Naive thymus-derived CD4-positive, alpha-beta T cell (primary cell): ENCODE results near the gene GABRR1. TPM values are rescaled to one million over a fixed set of nuclear protein-coding genes. Genes with fewer than 3 reads are reported as not detected.
A peak's percentile ranks its signal among the peaks of the same experiment; 100 is the strongest.

Source experiments
- ATAC-seq: fragments of 150-1000 bp; cut with Tn5 transposase; 2 replicates; pipeline ENCODE4 v1.10.0; 2021; ENCODE audit warnings: mild to moderate bottlenecking, moderate library complexity
- CTCF ChIA-PET: fragments of 350-600 bp; sonication (Branson Sonifier 250); formaldehyde crosslinking; loops from one replicate; lab custom pipeline; 2021; ENCODE audit warnings: antibody characterized with exemption; lab: Charles Lee
- POLR2A ChIA-PET: fragments of 350-600 bp; sonication (Branson Sonifier 250); formaldehyde crosslinking; loops from one replicate; lab custom pipeline; 2021; ENCODE audit warnings: antibody characterized with exemption, inconsistent platforms; lab: Charles Lee
- DNase-seq, 9 donors: peaks; one replicate each; pipeline versions ENCODE4 v3.0.0 to v3.0.0-alpha.2; 2020 to 2022; ENCODE audit warnings: mixed read lengths in 1 of 9
- H3K27ac ChIP-seq: one replicate; pipeline ENCODE4 v1.7.0; 2013; ENCODE audit warnings: mild to moderate bottlenecking, low read depth, low read length, moderate library complexity
- H3K27me3 ChIP-seq, 2 donors: one replicate each; pipeline ENCODE4 v1.7.0; 2013; ENCODE audit warnings: low read length in 2 of 2, mild to moderate bottlenecking in 2 of 2, moderate library complexity in 2 of 2; ENCODE audit not compliant: control insufficient read depth in 2 of 2, insufficient read depth in 2 of 2
- H3K36me3 ChIP-seq, 3 experiments: 1 replicate in 2 of 3; 2 replicates in 1 of 3; pipeline ENCODE4 v1.7.0; 2013; ENCODE audit warnings: low read length in 3 of 3, mild to moderate bottlenecking in 3 of 3, moderate library complexity in 1 of 3; ENCODE audit not compliant: insufficient read depth in 3 of 3, control insufficient read depth in 2 of 3
- H3K4me1 ChIP-seq, 2 donors: one replicate each; pipeline ENCODE4 v1.7.0; 2013; ENCODE audit warnings: low read length in 2 of 2, mild to moderate bottlenecking in 2 of 2, moderate library complexity in 1 of 2; ENCODE audit not compliant: control insufficient read depth in 2 of 2, insufficient read depth in 2 of 2
- H3K4me3 ChIP-seq: 2 replicates; pipeline ENCODE4 v1.7.0; 2013; ENCODE audit warnings: mild to moderate bottlenecking, low read length
- H3K9me3 ChIP-seq, 3 experiments: 1 replicate in 2 of 3; 2 replicates in 1 of 3; pipeline ENCODE4 v1.7.0; 2013; ENCODE audit warnings: low read length in 3 of 3; ENCODE audit not compliant: control insufficient read depth in 2 of 3
- H3K27ac Mint-ChIP-seq, 9 donors: one replicate each; pipeline ENCODE4 v1.8.0; 2020 to 2022; ENCODE audit warnings: mixed read lengths in 9 of 9, mild to moderate bottlenecking in 8 of 9, moderate library complexity in 5 of 9, inconsistent platforms in 2 of 9
- H3K27me3 Mint-ChIP-seq, 5 donors: one replicate each; pipeline ENCODE4 v1.8.0; 2021 to 2022; ENCODE audit warnings: mixed read lengths in 5 of 5, mild to moderate bottlenecking in 1 of 5
- H3K36me3 Mint-ChIP-seq, 5 donors: one replicate each; pipeline ENCODE4 v1.8.0; 2020 to 2022; ENCODE audit warnings: mixed read lengths in 5 of 5, mild to moderate bottlenecking in 3 of 5, inconsistent platforms in 1 of 5
- H3K4me1 Mint-ChIP-seq, 7 donors: one replicate each; pipeline ENCODE4 v1.8.0; 2020 to 2022; ENCODE audit warnings: mixed read lengths in 7 of 7, mild to moderate bottlenecking in 3 of 7, inconsistent platforms in 1 of 7
- H3K4me3 Mint-ChIP-seq, 10 donors: one replicate each; pipeline ENCODE4 v1.8.0; 2020 to 2022; ENCODE audit warnings: mild to moderate bottlenecking in 10 of 10, mixed read lengths in 10 of 10, moderate library complexity in 6 of 10, inconsistent platforms in 2 of 10
- H3K9me3 Mint-ChIP-seq, 11 donors: one replicate each; pipeline ENCODE4 v1.8.0; 2020 to 2022; ENCODE audit warnings: mixed read lengths in 11 of 11, mild to moderate bottlenecking in 4 of 11, inconsistent platforms in 1 of 11, moderate library complexity in 1 of 11
- intact Hi-C, 2 donors: fragments of 100-400 bp; cut with micrococcal nuclease; formaldehyde crosslinking; loops; one replicate each; pipeline ENCODE4 v1.15.1; 2023
- polyA plus RNA-seq, 2 donors: library from polyadenylated mRNA; unstranded; fragments of 300-500 nt; fragmentation: Illumina TruSeq; gene quantifications; one replicate each; pipeline ENCODE4 v1.2.3, GENCODE V29; 2021
- total RNA-seq, 6 experiments: library from RNA in 5 of 6; stranded (reverse) in 5 of 6; gene quantifications; 1 replicate in 5 of 6; 2 replicates in 1 of 6; pipeline ENCODE4 v1.2.3 and lab custom pipeline; 2021 to 2026

GABRR1 gene
- total and polyA plus RNA-seq, 7 experiments from 2014 or later: not detected

DNA sequence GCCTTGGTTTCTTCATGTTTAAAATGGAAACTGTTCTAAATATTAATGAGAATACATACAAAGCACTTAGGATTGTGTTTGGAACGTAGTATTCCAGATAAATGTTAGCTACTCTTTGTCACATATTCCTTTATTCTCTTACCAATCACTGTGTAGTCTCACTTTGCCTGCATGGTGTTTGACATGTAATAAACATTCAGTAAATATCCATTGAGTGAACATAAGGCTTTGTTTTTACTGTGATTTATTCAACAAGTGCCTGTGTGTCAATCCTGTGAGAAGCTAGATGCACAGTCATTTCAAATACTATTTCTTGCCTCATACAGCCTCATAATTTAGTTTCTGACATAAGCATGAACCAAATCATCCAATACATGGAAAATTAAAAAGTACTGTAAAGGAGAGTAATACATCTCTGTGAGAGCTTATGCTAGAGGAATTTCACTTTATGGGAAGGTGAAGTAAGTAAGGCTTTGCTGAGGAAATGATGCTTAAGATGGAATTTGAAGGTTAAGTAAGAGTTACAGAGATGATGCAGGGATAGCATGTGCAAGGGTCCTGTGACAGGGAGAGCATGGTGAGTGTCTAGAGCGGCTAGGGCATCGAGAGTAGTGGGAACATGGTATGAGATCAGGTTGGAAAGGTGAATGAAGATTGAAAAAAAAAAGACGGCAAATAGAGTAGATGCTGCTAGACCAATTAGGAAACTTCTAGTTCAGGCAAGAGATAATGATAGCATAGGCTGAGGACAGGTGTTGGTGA lies 56.6 kb downstream of the GABRR1 start:
- H3K4me1 Mint-ChIP-seq: no peaks in the 10 kb centered on the region
- no peak for ATAC-seq
- no peaks in the 10 kb centered on the region for H3K9me3 ChIP-seq
- no peaks in the 10 kb centered on the region for H3K27me3 ChIP-seq
- no peaks in the 10 kb centered on the region for H3K9me3 Mint-ChIP-seq
- no peak overlapping the region for H3K27ac ChIP-seq
- no peak for DNase-seq
- POLR2A ChIA-PET: no interaction called here
- CTCF ChIA-PET: no interaction called here
- no peaks in the 10 kb centered on the region for H3K27me3 Mint-ChIP-seq
- no peak overlapping the region for H3K4me3 ChIP-seq
- intact Hi-C loops: loop anchor here in 1 of 2 donors (2.0 kb wide), 1 partner anchor 14 kb away; the partner anchor contains the start of gene PM20D2
- peak overlapping the region in 2 of 9 donors; percentile 13 to 48 for H3K27ac Mint-ChIP-seq
- H3K4me1 ChIP-seq: no peaks in the 10 kb centered on the region
- peaks cover 5 to 40% (median 6%) of the 10 kb centered on the region in 3 experiments for H3K36me3 ChIP-seq
- no peak overlapping the region for H3K4me3 Mint-ChIP-seq
- peaks cover 17 to 55% (median 31%) of the 10 kb centered on the region in 5 donors for H3K36me3 Mint-ChIP-seq

DNA sequence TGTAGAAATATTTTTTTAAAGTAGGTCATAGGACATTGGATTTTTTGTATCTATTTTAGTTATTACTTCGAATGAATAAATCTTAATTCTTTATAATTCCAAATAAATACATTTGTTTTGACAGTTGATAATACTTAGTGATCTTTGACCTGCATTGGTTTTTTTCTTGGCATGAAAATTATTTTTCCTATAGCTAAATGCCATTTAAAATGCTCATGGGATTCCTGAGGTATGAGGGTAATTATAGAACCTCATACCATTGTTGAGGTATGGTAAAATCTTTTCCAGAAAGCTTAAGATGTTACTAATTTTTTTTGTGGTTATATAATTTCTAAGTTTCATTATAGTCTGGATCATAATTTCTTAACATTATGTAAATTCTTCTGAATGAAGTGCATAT lies 63.0 kb downstream of the GABRR1 start:
- Mint-ChIP-seq H3K36me3 (peaks cover 5 to 32% (median 11%) of the 10 kb centered on the region in 5 donors), H3K27ac (no peak overlapping the region), H3K4me1 (peaks cover 0 to 18% (median 2%) of the 10 kb centered on the region in 7 donors), H3K4me3 (no peak overlapping the region), H3K27me3 (no peaks in the 10 kb centered on the region), H3K9me3 (no peaks in the 10 kb centered on the region)
- ChIA-PET CTCF (interaction anchor here (0.7 kb wide), 1 partner anchor 35 kb away, joined by 3 read pairs; no protein-coding TSS in a partner anchor), POLR2A (interaction anchor here (1.1 to 2.1 kb wide), 2 partner anchors 73 to 75 kb away, joined by 3 to 6 read pairs; partner anchors contain the start of gene PNRC1)
- Histone ChIP-seq H3K4me1 (no peaks in the 10 kb centered on the region), H3K4me3 (no peak overlapping the region), H3K36me3 (peaks cover 0 to 8% (median 4%) of the 10 kb centered on the region in 3 experiments), H3K9me3 (no peaks in the 10 kb centered on the region), H3K27me3 (no peaks in the 10 kb centered on the region), H3K27ac (no peak overlapping the region)
- ATAC-seq (no peak), DNase-seq (no peak)
- intact Hi-C loops: no loop called here

DNA sequence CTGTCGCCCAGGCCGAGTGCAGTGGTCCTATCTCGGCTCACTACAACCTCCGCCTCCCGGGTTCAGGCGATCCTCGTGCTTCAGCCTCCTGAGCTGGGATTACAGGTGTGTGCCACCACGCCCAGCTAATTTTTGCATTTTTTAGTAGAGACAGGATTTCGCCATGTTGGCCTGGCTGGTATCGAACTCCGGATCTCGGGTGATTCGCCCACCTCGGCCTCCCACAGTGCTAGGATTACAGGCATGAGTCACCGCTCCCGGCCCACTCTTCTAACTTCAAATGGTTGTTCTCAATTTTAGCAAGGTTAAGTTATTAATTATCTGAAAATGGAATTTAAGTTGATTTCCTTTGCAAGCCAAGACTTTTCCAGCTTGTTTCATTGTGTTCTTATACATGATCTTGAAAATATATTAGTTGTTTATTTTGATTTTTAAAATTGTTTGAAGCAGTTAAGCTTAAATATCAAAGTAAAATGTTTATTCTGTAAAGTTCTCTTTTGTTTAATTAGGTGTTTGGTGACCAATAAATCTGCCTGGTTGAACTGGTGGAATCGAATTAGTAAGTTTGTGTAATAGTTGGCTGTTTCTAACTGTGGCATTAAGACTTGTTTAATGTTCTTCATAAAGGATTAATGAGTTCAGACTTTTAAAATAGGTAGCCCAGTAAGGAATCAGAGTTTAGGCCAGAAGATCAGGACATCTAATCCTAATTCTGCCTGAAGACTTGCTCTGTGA lies 69.0 kb downstream of the GABRR1 start:
- intact Hi-C loops: loop anchor here in 1 of 2 donors (10.0 kb wide), 1 partner anchor 667 kb away; the partner anchor contains the start of gene MDN1
- no peaks in the 10 kb centered on the region for H3K9me3 ChIP-seq
- Mint-ChIP-seq H3K4me1 (peaks cover 16 to 46% (median 23%) of the 10 kb centered on the region in 7 donors), H3K27me3 (peaks cover 0 to 14% (median 0%) of the 10 kb centered on the region in 5 donors), H3K27ac (peak overlapping the region in 2 of 9 donors; percentile 10 to 30), H3K9me3 (no peaks in the 10 kb centered on the region), H3K36me3 (peaks cover 3 to 15% (median 9%) of the 10 kb centered on the region in 5 donors), H3K4me3 (peak overlapping the region; percentile 23 to 61 (median 39))
- CTCF ChIA-PET: no interaction called here
- no peak overlapping the region for H3K4me3 ChIP-seq
- POLR2A ChIA-PET: interaction anchor here (7.0 kb wide), 1 partner anchor 69 kb away, joined by 115 read pairs; the partner anchor contains the start of gene PNRC1
- H3K4me1 ChIP-seq: peaks cover 5 to 10% of the 10 kb centered on the region in 2 donors
- no peak overlapping the region for H3K27ac ChIP-seq
- H3K36me3 ChIP-seq: peaks cover 0 to 6% (median 4%) of the 10 kb centered on the region in 3 experiments
- DNase-seq: no peak
- H3K27me3 ChIP-seq: no peaks in the 10 kb centered on the region
- ATAC-seq: no peak

DNA sequence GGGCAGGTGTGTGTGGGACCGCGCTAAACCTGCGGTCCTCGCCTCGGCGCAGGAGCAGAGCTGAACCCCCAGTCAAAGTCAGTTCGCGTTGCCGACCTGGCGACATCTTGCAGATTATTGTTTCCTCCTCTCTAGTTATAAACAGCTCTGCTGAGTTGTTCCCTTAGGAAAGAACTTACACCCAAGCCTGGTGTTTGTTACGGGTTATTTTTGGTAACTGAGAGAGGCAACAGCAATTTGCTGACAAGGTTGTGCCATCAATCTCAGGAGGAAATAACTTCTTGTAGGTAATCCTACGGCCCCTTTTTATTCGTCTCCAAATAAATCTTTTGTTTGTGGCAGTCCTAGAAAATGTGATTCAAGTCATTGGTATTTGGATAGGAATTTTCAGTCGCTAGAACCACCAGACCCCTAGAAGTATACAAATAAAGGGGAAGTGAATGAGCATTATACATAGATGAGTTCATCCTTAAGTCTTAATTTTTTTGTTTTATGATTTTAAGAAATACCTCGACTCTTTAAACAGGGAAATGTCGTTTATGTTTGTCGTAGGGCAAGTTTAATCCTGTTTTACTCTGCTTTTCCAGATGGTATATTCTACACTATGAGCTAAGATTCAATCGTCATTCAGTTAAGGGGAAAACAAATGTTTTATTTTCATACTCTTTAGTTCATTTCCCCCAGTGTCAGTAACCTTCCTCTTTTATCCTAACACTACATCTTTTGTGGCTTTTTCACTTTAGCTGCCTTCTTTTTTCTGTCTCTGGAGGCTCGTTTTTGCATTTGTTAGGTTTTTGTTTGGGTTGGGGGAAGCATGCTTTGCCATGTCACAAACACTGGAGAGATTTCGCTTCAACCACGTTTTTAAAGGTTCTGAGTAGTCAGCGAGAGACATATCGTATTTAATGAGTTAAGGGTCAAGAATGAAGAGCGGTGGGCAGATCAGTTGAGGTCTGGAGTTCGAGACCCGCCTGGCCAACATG lies 70.1 kb downstream of the GABRR1 start:
- no peaks in the 10 kb centered on the region for H3K9me3 ChIP-seq
- H3K4me1 ChIP-seq: peaks cover 5 to 10% of the 10 kb centered on the region in 2 donors
- Mint-ChIP-seq H3K27me3 (peaks cover 0 to 14% (median 0%) of the 10 kb centered on the region in 5 donors), H3K4me3 (peak overlapping the region; percentile 67 to 98 (median 84)), H3K27ac (peak overlapping the region; percentile 25 to 87 (median 76)), H3K9me3 (no peaks in the 10 kb centered on the region), H3K36me3 (peaks cover 3 to 15% (median 8%) of the 10 kb centered on the region in 5 donors), H3K4me1 (peaks cover 16 to 45% (median 23%) of the 10 kb centered on the region in 7 donors)
- H3K4me3 ChIP-seq: peak overlapping the region; percentile 58
- ChIA-PET POLR2A (interaction anchor here (0.7 to 7.0 kb wide), 6 partner anchors 12 to 1440 kb away, joined by 3 to 115 read pairs (median 4); partner anchors contain the start of genes MAP3K7 and PNRC1), CTCF (interaction anchor here (0.6 to 2.3 kb wide), 3 partner anchors 68 to 216 kb away, joined by 3 to 12 read pairs (median 3); no protein-coding TSS in a partner anchor)
- DNase-seq (peak in 4 of 9 donors; percentile 12 to 39 (median 33)), ATAC-seq (peak; percentile 47)
- peaks cover 0 to 6% (median 0%) of the 10 kb centered on the region in 3 experiments for H3K36me3 ChIP-seq
- H3K27ac ChIP-seq: peak overlapping the region; percentile 73
- intact Hi-C loops: loop anchor here (1.0 to 10.0 kb wide), 6 partner anchors 14 to 668 kb away; partner anchors contain the start of genes UBE2J1 (in 2 of the 2), LYRM2 (in 1 of the 2) and MDN1 (in 1 of the 2)
- no peaks in the 10 kb centered on the region for H3K27me3 ChIP-seq

DNA sequence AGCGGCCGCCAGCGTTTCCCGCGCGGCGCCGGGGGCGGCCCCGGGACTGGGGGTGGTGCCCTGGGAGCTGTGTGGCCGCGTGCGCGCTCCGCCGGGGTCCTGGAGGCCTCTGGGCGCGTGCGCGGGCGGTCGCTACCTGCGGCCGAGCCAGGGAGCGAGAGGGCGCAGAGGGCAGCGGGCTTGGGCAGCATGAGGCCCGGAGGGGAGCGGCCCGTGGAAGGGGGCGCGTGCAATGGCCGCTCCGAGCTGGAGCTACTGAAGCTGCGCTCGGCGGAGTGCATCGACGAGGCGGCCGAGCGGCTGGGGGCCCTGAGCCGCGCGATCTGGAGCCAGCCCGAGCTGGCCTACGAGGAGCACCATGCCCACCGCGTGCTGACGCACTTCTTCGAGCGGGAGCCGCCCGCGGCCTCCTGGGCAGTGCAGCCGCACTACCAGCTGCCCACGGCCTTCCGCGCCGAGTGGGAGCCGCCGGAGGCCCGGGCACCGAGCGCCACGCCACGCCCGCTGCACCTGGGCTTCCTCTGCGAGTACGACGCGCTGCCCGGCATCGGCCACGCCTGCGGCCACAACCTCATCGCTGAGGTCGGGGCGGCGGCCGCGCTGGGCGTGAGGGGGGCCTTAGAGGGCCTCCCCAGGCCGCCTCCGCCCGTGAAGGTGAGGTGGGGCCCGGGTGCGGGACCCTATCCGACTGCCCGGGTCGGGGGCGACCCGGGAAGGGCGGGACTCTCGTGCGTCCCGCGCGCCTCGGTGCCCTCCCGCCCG lies 71.0 kb downstream of the GABRR1 start, which contains the start of gene PM20D2:
TSS of gene PM20D2 (plus strand) at position 100 of the 762 bp plus-strand sequence. CDS start at position 190, 90 bp downstream.
- peak; percentile 45 to 78 (median 59) for DNase-seq
- H3K27ac ChIP-seq: peak within 1 kb of the TSS; percentile 73
- intact Hi-C loops: loop anchor here (1.0 to 10.0 kb wide), 8 partner anchors 15 to 669 kb away; partner anchors contain the start of genes UBE2J1 (in 2 of the 2), LYRM2 (in 1 of the 2), MDN1 (in 1 of the 2) and RNGTT (in 1 of the 2)
- Mint-ChIP-seq H3K27ac (peak within 1 kb of the TSS; percentile 84 to 98 (median 95)), H3K36me3 (peaks cover 3 to 11% (median 6%) of the 10 kb centered on the region in 5 donors), H3K27me3 (peaks cover 0 to 14% (median 0%) of the 10 kb centered on the region in 5 donors), H3K9me3 (no peaks in the 10 kb centered on the region), H3K4me3 (peak within 1 kb of the TSS; percentile 86 to 99 (median 94)), H3K4me1 (peaks cover 16 to 39% (median 23%) of the 10 kb centered on the region in 7 donors)
- CTCF ChIA-PET: interaction anchor here (0.6 to 2.3 kb wide), 5 partner anchors 23 to 215 kb away, joined by 3 to 12 read pairs (median 3); no protein-coding TSS in a partner anchor
- peaks cover 0 to 6% (median 0%) of the 10 kb centered on the region in 3 experiments for H3K36me3 ChIP-seq
- ATAC-seq: peak; percentile 84
- POLR2A ChIA-PET: interaction anchor here (0.5 to 7.0 kb wide), 9 partner anchors 12 to 1441 kb away, joined by 3 to 115 read pairs (median 4); partner anchors contain the start of genes MAP3K7 and PNRC1
- H3K4me1 ChIP-seq: peaks cover 5 to 10% of the 10 kb centered on the region in 2 donors
- no peaks in the 10 kb centered on the region for H3K9me3 ChIP-seq
- H3K4me3 ChIP-seq: peak within 1 kb of the TSS; percentile 58
- H3K27me3 ChIP-seq: no peaks in the 10 kb centered on the region
